ENCODE measurements around the gene OR2M4.

GRCh38 chr1:248288391-248288790 lies 57.2 kb downstream of the OR2M4 start:
- TF ChIP-seq, protein P1, sequence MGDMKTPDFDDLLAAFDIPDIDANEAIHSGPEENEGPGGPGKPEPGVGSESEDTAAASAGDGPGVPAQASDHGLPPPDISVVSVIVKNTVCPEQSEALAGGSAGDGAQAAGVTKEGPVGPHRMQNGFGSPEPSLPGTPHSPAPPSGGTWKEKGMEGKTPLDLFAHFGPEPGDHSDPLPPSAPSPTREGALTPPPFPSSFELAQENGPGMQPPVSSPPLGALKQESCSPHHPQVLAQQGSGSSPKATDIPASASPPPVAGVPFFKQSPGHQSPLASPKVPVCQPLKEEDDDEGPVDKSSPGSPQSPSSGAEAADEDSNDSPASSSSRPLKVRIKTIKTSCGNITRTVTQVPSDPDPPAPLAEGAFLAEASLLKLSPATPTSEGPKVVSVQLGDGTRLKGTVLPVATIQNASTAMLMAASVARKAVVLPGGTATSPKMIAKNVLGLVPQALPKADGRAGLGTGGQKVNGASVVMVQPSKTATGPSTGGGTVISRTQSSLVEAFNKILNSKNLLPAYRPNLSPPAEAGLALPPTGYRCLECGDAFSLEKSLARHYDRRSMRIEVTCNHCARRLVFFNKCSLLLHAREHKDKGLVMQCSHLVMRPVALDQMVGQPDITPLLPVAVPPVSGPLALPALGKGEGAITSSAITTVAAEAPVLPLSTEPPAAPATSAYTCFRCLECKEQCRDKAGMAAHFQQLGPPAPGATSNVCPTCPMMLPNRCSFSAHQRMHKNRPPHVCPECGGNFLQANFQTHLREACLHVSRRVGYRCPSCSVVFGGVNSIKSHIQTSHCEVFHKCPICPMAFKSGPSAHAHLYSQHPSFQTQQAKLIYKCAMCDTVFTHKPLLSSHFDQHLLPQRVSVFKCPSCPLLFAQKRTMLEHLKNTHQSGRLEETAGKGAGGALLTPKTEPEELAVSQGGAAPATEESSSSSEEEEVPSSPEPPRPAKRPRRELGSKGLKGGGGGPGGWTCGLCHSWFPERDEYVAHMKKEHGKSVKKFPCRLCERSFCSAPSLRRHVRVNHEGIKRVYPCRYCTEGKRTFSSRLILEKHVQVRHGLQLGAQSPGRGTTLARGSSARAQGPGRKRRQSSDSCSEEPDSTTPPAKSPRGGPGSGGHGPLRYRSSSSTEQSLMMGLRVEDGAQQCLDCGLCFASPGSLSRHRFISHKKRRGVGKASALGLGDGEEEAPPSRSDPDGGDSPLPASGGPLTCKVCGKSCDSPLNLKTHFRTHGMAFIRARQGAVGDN (IDR thresholded peaks at IDR 0.05): no peak
- TF ChIP-seq ZNF274 (IDR thresholded peaks at IDR 0.05; ENCODE audit: insufficient read depth, insufficient read length) (no peak), POLR2A (IDR thresholded peaks at IDR 0.05; ENCODE audit: low read depth, low read length) (no peak)
